Astrocyte of the hippocampus (primary cell): ENCODE data around the gene COMTD1.

Experiments used
- DNase-seq: peaks from one replicate; pipeline ENCODE4 v3.0.0; 2011; ENCODE audit warnings: low read depth, low spot score

The COMTD1 gene

GRCh38 chr10:75235375-75236177, at the start of gene COMTD1:
Gene COMTD1 (minus strand): TSS chr10:75235957. CDS start chr10:75235928, 29 bp downstream.
- DNase-seq = peak; percentile 97

DNA sequence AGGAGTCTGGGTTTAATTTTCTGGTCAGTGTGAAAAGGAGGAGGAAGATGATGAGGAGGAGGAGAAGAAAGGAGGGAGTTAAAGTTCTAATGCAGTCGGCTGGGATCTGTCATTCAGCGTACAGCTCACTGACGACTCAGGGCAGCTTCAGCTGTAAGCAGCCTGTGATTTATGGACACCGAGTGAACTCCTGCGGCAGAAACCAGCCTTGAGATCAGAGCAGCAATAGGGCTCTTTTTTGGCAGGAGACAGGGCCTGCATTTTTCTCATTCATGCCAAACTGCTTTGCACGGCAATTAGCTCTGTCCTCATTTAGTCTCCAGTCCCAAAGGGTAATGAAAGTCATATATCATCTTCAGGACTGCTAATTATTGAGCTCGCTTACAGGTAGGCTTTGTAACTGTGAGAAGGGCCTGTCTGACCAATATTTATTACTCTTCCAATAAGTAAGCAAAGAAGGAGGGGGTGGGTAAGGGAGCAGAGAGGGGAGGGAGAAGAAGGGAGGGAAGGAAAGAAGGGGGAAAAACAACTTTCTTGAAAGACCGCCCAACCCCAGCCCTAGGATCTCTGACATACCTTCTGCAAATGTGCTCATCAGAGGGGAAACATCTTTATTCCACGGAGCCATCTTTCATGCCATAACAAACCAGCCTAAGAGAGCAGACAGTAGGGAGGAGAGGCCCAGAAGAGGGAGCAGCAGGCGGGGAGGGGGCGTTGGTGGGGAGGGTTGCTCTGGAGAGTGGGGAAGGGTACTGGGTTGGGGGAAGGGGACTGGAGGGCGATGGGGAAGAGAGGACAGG, 48.1 kb upstream of the COMTD1 start:
- DNase-seq = peak; percentile 89

DNA sequence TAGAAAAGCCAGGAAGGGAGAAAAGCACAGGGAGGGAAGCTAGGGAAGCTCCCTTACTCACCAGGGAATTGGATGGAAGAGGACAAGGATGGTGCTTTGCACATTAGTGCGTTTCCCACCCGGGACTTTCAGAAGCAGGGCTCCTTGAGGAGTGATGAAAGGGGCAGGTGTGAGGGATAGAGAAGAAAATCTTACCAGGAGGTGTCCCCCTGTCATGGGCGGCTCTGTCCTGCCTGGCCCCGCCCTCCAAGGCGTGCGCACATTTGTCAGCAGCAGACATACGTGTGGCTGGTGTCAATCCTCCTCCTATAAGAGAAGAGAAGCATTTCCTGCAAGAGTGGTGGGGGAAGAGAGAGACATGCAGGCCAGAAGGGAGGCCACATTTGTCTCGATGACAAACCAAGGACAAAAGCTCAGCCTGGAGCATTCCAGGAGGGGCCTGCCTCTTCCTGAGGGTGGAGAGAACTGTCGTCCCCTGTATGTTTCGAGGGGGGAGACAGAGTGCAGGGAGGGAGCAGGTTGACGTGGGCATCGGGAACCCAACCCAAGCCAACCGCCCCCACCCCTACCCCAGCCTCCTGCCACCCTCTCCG, 47.4 kb upstream of the COMTD1 start:
- DNase-seq = peak; percentile 20

DNA sequence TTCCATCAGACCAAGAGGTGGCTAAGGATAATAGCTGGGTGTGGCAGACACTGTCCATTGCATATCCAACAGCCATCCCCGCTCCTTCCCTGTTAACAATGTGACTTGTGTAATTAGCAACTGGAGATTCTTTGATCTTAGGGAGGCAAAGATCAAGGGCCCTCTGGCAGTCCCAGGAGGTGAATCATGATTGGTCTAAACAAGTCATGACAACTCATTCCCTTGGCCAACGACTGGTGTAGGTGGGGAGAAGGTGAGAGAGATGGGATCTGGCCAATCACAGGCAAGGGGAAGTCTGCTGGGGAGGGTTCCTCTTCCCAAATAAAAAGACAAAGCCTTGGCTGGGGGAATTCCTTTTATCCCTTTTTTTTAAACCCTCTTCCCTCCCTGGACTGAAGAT, 46.2 kb upstream of the COMTD1 start:
- DNase-seq = no peak

DNA sequence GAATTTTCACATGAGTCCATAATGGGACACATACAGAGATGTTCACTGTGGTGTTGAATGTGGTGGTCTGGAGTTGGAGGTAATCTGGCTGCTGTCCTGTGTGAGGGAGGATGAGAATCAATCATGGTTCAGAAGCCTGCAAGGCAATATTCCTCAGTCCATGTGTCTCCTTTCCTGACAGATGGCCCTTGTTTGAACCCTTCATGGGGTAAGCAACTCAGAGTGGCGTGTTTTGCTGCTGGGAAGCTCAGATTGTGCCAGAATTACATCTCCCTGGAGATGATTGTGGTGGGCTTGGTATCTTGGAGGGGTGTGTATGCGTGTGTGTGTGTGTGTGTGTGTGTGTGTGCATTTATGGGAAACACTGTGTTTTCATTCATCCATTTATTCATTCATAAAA, 44.5 kb upstream of the COMTD1 start:
- DNase-seq = no peak

- DNase-seq = no peak
These were observed 40.5 kb upstream of the COMTD1 start for GRCh38 chr10:75276069-75276872.

DNA sequence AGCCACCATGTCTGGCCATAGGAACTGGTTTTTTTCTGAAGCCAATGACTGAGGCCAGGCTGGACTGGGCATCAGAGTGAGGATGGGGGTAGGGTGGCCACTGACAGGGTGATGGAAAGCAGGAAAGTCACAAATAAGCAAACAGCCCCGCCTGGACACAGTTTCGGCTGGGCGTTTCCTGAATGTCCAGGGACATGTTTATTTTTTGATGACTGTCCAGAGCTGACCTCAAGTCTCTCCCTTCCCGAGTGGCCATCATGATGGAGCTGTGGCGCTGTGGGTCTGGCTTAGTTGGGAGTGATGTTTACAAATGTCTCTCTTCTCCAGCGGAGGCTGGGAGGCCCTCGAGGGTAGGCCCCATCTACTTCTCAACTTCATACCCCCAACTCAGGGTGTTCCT, 37.1 kb upstream of the COMTD1 start:
- no peak for DNase-seq

DNA sequence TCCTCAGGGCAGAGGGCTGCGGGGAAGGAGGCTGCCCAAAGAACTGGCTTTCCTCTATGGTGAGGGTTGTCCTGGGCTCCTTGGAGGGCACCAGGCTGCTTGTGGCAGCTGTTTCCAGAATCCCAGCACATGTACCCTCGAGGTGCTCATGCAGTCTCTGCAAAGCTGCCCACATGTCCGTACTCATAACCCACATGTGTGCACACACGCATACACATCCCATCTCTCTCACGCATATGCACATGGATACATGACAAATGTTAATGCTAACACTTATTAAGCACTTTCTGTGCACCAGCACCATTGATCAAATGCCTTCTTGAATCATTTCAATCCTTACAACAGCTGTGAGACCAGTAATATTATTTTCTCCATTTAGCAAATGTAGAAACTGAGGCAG, 36.3 kb upstream of the COMTD1 start:
- no peak for DNase-seq

DNA sequence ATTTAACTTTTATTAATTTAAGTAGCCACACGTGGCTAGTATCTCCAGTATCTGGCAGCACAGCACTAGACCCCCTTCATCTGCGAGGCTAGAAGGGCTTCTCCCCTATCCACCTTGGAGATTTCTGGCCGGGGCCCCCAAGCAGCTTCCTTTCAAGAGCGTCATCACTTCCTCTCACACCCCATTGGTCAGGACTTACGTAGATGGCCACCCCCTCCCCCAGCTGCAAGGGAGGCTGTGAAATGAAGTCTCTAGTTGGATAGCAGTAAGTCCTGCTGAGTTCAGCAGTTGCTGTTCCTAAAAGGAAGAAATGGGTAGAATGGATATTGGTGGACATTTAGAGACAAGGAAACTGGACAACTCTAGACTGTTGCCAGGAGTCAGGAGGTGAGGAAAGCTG, 33.8 kb upstream of the COMTD1 start:
- no peak for DNase-seq

- DNase-seq = no peak
These were observed 31.2 kb upstream of the COMTD1 start for GRCh38 chr10:75266945-75267344.

DNA sequence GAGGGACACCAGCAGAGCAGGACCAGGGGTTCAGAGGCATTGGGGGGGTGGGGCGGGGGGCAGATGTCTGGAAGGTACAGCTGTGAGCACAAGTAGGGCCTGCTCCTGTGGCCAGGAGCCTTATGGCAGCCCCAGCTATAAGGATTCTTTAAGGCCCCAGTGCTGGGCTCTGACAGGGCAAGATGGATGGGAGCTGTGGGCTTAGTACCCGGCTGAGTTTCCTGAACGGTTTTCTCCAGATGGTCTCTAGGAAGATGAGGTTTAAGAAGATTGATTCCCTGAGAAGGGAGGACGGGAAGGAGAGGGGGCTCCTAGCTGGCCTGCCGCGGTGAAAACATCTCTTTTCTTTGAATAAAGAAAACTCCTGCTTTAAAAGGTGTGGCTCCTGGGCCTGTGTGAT, 30.1 kb upstream of the COMTD1 start:
- DNase-seq = no peak

DNA sequence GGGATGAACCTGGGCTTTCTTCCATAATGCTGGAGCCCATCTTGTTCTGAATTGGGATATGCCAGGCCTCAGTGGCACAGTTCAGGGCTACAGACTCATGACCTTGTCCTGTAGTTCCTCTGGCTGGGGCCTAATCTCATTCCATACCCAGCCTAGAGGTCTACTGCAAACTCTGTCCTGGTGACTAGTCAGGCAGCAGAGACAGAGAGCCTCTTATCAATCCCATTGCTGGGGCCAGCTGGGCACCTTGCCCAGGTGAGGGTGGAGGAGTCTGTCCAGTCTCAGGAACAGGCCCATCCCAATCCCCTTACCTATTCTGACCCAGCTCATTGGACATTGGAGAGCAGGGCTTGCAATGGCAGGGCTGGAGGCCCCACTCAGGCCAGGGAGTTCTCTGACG, 28.0 kb upstream of the COMTD1 start:
- DNase-seq = no peak

DNA sequence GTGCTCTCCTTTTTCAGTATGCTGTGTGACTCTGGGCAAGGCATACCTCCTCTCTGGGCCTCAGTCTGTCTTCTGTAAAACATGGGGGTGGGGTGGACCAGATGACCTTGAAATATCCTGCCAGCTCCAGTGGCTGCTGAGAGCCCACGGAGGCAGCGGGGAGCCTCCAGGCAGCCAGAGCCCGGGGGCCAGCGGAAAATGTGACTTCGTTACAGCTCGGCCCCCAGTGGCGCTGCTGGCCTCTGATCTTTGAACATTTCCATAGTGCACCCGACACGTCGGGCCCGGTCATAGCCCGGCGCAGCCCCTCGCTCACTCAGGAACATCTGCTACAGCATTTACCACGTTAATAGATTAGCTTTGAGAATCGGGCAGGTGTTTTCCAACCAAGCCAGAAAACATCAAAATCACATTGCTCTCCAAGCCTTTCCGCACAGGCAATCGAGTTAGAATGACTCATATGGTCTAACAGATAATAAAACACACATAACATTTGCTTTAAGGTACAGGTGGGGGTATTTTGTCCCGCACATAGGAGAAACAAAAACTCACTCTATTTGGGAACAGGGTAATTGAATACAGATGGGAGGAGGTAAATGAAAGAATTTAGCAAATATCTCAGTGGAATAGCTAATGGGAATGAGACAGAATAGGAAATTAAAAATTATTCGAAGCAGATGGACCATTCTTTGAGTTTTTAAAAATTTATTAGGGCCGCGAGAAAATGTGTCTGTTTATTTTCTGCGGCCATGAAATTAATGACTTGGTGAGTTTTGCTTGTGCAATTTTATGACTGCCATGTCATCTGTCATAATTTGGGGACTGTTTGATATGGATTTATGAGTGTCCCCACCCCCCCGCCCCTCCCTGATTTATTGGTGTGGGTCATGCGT, 26.3 kb upstream of the COMTD1 start:
- DNase-seq = no peak

DNA sequence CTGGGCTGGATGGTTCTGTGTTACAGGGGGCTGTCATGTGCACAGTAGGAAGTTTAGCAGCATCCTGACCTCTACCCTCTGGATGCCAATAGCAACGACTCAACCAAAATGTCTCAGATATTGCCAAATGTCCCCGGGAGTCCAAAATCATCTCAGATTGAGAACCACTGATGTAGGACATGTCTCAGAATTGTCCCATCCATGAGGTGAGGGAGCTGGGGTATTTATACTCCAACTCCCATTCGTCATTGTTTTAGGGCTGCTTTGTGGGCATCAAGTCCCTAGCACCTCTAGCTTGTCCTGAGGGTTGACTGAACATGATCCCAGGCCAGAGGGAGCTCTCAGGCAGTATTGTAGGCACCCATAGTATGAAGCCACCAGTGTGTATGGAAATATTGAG, 25.2 kb upstream of the COMTD1 start:
- no peak for DNase-seq

DNA sequence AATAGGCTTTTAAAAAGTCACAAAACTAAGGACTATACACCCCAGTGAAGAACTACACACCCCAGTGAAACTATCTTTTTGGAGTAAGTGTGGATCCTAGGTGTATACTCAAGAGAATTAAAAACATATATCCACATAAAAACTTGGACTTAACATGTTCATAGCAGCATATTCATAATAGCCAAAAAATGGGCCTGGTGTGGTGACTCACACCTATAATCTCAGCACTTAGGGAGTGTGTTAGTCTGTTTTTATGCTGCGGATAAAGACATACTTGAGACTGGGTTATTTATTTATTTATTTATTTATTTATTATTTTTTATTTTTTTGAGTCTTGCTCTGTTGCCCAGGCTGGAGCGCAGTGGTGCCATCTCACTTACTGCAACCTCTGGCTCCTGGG, 19.0 kb upstream of the COMTD1 start:
- no peak for DNase-seq

DNA sequence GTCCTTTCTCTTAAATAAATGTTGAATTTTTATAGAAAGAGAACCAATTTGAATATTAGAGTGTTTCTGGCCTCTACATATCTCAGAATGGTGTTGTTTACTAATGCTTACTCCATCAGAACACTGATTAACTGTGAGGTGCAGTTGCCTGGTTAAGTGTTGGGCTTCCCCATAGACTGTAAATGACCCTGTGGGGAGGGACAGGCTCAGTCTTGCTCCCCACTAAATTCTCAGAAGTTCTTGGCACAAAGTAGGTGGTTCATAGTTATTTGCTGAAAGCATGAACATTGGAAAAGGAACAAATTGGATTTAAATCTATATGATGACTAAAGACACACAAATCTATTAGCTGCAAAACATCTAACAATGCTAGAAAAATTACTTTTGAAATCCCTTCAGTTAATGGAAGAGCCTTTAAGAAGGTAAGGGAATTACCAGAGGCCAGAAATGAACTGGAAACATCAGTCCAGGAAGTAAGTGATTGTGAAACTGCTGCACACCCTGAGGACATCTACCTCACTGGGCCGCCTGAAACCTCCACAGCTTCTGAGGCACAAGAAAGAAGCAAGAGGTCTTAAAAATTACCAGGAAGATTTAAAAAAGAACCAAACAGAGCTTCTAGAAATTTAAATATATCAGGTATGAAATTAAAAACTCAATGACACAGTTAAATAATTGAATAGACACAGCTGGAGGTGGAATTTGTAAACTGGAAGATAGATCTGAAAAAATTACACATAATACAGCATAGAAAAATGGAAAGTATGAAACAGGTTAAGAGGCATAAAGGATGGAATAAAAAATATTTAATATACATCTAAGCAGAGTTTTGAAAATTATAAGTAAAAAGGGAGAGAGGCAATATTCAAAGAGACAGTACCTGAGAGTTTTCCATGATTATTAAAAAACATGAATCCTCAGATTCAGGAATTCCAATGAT, 17.8 kb upstream of the COMTD1 start:
- no peak for DNase-seq

- no peak for DNase-seq
These were observed 15.2 kb upstream of the COMTD1 start for GRCh38 chr10:75250934-75251333.

GRCh38 chr10:75247797-75248196, 12.0 kb upstream of the COMTD1 start:
- no peak for DNase-seq

GRCh38 chr10:75246506-75246905, 10.7 kb upstream of the COMTD1 start:
- DNase-seq = no peak
